ENCODE measurements around the gene HOXC10. TPM values are rescaled to one million over a fixed set of nuclear protein-coding genes. Genes with fewer than 3 reads are reported as not detected.

The HOXC10 gene
- total and polyA plus RNA-seq, 2 of the 8 experiments (the other 6 are each of a cell fraction or from before 2014, with no cell fraction given) = not detected

GRCh38 chr12:53984901-53985691 is at the start of gene HOXC10 (continued):
- TF ChIP-seq CHD7 (IDR thresholded peaks at IDR 0.05; ENCODE audit: insufficient replicate concordance, low read length) (no peak), EGR1 (IDR thresholded peaks at IDR 0.05; ENCODE audit: borderline replicate concordance, low read depth, low read length) (no peak), GABPA (IDR thresholded peaks at IDR 0.05; ENCODE audit: borderline replicate concordance, insufficient read depth, low read length) (no peak), RBBP5 (IDR thresholded peaks at IDR 0.05; ENCODE audit: borderline replicate concordance, low read depth, low read length) (no peak), TEAD4 (IDR thresholded peaks at IDR 0.05; ENCODE audit: low read depth, low read length) (no peak), CREB1 (IDR thresholded peaks at IDR 0.05) (peak; percentile 94), KDM4A (IDR thresholded peaks at IDR 0.05; ENCODE audit: low read depth, low read length, severe bottlenecking) (no peak), POU5F1 (IDR thresholded peaks at IDR 0.05; ENCODE audit: low read depth, low read length) (no peak), BRCA1 (IDR thresholded peaks at IDR 0.05; ENCODE audit: low read depth, low read length) (0 out of 2 replicates have a peak, but pooled peaks have one; percentile 13), CBX5 (IDR thresholded peaks at IDR 0.05; ENCODE audit: low read depth, low read length) (no peak), CEBPB (IDR thresholded peaks at IDR 0.05; ENCODE audit: low read depth, low read length) (no peak)
